Neuronal stem cell (in vitro differentiated cells): ENCODE results near the gene SH3BP4.
A peak's percentile ranks its signal among the peaks of the same experiment; 100 is the strongest.

Source experiments
- DNase-seq: peaks from one replicate; pipeline ENCODE4 v3.0.0-alpha.2; 2013; ENCODE audit warnings: low spot score
- H2AFZ ChIP-seq: one replicate; pipeline ENCODE4 v1.6.1; 2013; ENCODE audit warnings: mild to moderate bottlenecking, low read length, inconsistent platforms
- H2AK5ac ChIP-seq: 2 replicates; pipeline ENCODE4 v1.6.1; 2013; ENCODE audit warnings: low read depth, mild to moderate bottlenecking, inconsistent platforms, low read length, moderate library complexity, mixed read lengths
- H2BK120ac ChIP-seq: 2 replicates; pipeline ENCODE4 v1.6.1; 2013; ENCODE audit warnings: low read depth, mild to moderate bottlenecking, inconsistent platforms, low read length, moderate library complexity, mixed read lengths
- H2BK12ac ChIP-seq: one replicate; pipeline ENCODE4 v1.6.1; 2013; ENCODE audit warnings: low read length, inconsistent platforms
- H2BK15ac ChIP-seq: 2 replicates; pipeline ENCODE4 v1.6.1; 2013; ENCODE audit warnings: mild to moderate bottlenecking, low read length, inconsistent platforms, mixed read lengths
- H2BK5ac ChIP-seq: one replicate; pipeline ENCODE4 v1.6.1; 2013; ENCODE audit warnings: inconsistent platforms, mild to moderate bottlenecking, low read length, moderate library complexity
- H3K14ac ChIP-seq: one replicate; pipeline ENCODE4 v1.6.1; 2013; ENCODE audit warnings: low read length, inconsistent platforms
- H3K18ac ChIP-seq: 2 replicates; pipeline ENCODE4 v1.6.1; 2013; ENCODE audit warnings: low read length, inconsistent platforms
- H3K23ac ChIP-seq: 2 replicates; pipeline ENCODE4 v1.6.1; 2013; ENCODE audit warnings: low read depth, mild to moderate bottlenecking, mixed read lengths, low read length, inconsistent platforms; ENCODE audit not compliant: poor library complexity
- H3K27ac ChIP-seq: replicated peaks from 3 replicates; pipeline ENCODE4 v1.5.1; 2013; ENCODE audit warnings: low read length, inconsistent platforms
- H3K27me3 ChIP-seq, 3 experiments: 2 replicates each; pipeline ENCODE4 v1.6.1; 2013; ENCODE audit warnings: low read length in 3 of 3, mild to moderate bottlenecking in 2 of 3, inconsistent platforms in 1 of 3, low read depth in 1 of 3, mixed read lengths in 1 of 3, moderate library complexity in 1 of 3; ENCODE audit not compliant: control insufficient read depth in 3 of 3, insufficient read depth in 3 of 3
- H3K36me3 ChIP-seq, 2 donors: replicated peaks in 1 of 2; 2 replicates each; pipeline ENCODE4 v1.6.1; 2013; ENCODE audit warnings: low read length in 2 of 2; ENCODE audit not compliant: control insufficient read depth in 2 of 2, insufficient read depth in 2 of 2
- H3K4ac ChIP-seq: 2 replicates; pipeline ENCODE4 v1.6.1; 2013; ENCODE audit warnings: inconsistent platforms, mild to moderate bottlenecking, low read length, moderate library complexity
- H3K4me1 ChIP-seq, 2 donors: 1 replicate in 1 of 2; 2 replicates in 1 of 2; pipeline ENCODE4 v1.6.1; 2013; ENCODE audit warnings: low read length in 2 of 2, low read depth in 1 of 2; ENCODE audit not compliant: control insufficient read depth in 2 of 2, insufficient read depth in 1 of 2
- H3K4me2 ChIP-seq: one replicate; pipeline ENCODE4 v1.6.1; 2013; ENCODE audit warnings: mild to moderate bottlenecking, low read length, inconsistent platforms; ENCODE audit not compliant: insufficient read depth, poor library complexity, severe bottlenecking
- H3K4me3 ChIP-seq, 2 donors: 2 replicates each; pipeline ENCODE4 v1.5.1; 2013; ENCODE audit warnings: low read length in 2 of 2, mild to moderate bottlenecking in 2 of 2, inconsistent platforms in 1 of 2, moderate library complexity in 1 of 2
- H3K79me1 ChIP-seq: one replicate; pipeline ENCODE4 v1.6.1; 2013; ENCODE audit warnings: low read depth, mild to moderate bottlenecking, inconsistent platforms, low read length, moderate library complexity
- H3K9ac ChIP-seq: one replicate; pipeline ENCODE4 v1.6.1; 2013; ENCODE audit warnings: mild to moderate bottlenecking, low read depth, low read length, inconsistent platforms; ENCODE audit not compliant: poor library complexity
- H3K9me3 ChIP-seq, 2 donors: replicated peaks in 1 of 2; 2 replicates each; pipeline versions ENCODE3 to v1.6.1; 2013; ENCODE audit warnings: low read length in 2 of 2, mild to moderate bottlenecking in 2 of 2, inconsistent platforms in 1 of 2, low read depth in 1 of 2, mixed read lengths in 1 of 2, moderate library complexity in 1 of 2; ENCODE audit not compliant: control insufficient read depth in 2 of 2, insufficient read depth in 1 of 2
- H4K8ac ChIP-seq: one replicate; pipeline ENCODE4 v1.6.1; 2013; ENCODE audit warnings: low read depth, mild to moderate bottlenecking, inconsistent platforms, low read length, moderate library complexity
- H4K91ac ChIP-seq: one replicate; pipeline ENCODE4 v1.6.1; 2013; ENCODE audit warnings: low read length, low read depth, mild to moderate bottlenecking, inconsistent platforms; ENCODE audit not compliant: poor library complexity
- WGBS, 2 donors: extraction: QIAGEN DNeasy Blood & Tissue Kit; methylation state at CpG; one replicate each; pipeline ENCODE4 v1.1.7; 2013; ENCODE audit warnings: missing lambda C conversion rate in 2 of 2, mixed read lengths in 1 of 2; ENCODE audit not compliant: insufficient read length in 2 of 2, insufficient replicate concordance in 1 of 2; ENCODE audit errors: extremely low coverage in 2 of 2; 5-methylcytosine and 5-hydroxymethylcytosine counted together

The SH3BP4 gene

GRCh38 chr2:235050980-235051351 is 99.1 kb downstream of the SH3BP4 start:
- no CpG with 5 or more reads among the region's 7 CpGs for WGBS, 2 donors

GRCh38 chr2:235051436-235052260 is 99.8 kb downstream of the SH3BP4 start:
- Histone ChIP-seq H3K9me3 (peaks cover 0 to 4% of the 10 kb centered on the region in 2 donors), H3K14ac (no peak overlapping the region), H2AFZ (no peak overlapping the region), H3K4me2 (no peak overlapping the region), H3K4ac (no peak overlapping the region), H3K27ac (no peak overlapping the region), H2BK120ac (no peak overlapping the region), H3K18ac (no peak overlapping the region), H3K79me1 (peaks cover 12% of the 10 kb centered on the region), H4K8ac (no peak overlapping the region), H2BK5ac (no peak overlapping the region), H2BK12ac (no peak overlapping the region), H3K9ac (no peak overlapping the region), H4K91ac (no peak overlapping the region), H2AK5ac (no peak overlapping the region), H3K23ac (no peak overlapping the region), H3K27me3 (no peaks in the 10 kb centered on the region), H3K4me3 (no peak overlapping the region), H2BK15ac (no peak overlapping the region), H3K36me3 (peaks cover 27 to 95% of the 10 kb centered on the region in 2 donors), H3K4me1 (peaks cover 0 to 20% of the 10 kb centered on the region in 2 donors)
- no CpG with 5 or more reads among the region's 18 CpGs for WGBS, 2 donors
- no peak for DNase-seq

More at GRCh38 chr2:235050980-235051351, 99.1 kb downstream of the SH3BP4 start:
- Histone ChIP-seq H2BK15ac (no peak overlapping the region), H3K4me2 (no peak overlapping the region), H3K4me1 (peaks cover 0 to 20% of the 10 kb centered on the region in 2 donors), H3K79me1 (peaks cover 13% of the 10 kb centered on the region), H3K4ac (no peak overlapping the region), H3K14ac (no peak overlapping the region), H4K8ac (no peak overlapping the region), H3K36me3 (peaks cover 25 to 95% of the 10 kb centered on the region in 2 donors), H3K4me3 (no peak overlapping the region), H4K91ac (no peak overlapping the region), H2AK5ac (no peak overlapping the region), H2BK120ac (no peak overlapping the region), H3K9ac (no peak overlapping the region), H3K9me3 (peaks cover 0 to 3% of the 10 kb centered on the region in 2 donors), H3K23ac (no peak overlapping the region), H3K18ac (no peak overlapping the region), H3K27ac (no peak overlapping the region), H3K27me3 (no peaks in the 10 kb centered on the region), H2BK12ac (no peak overlapping the region), H2BK5ac (no peak overlapping the region), H2AFZ (no peak overlapping the region)
- DNase-seq, result no peak

- WGBS, 2 donors, result no CpG with 5 or more reads among the region's 25 CpGs
These were observed 100.9 kb downstream of the SH3BP4 start for GRCh38 chr2:235052514-235053354.

GRCh38 chr2:235053651-235054050 is 101.8 kb downstream of the SH3BP4 start:
- H2AK5ac ChIP-seq, result no peak overlapping the region
- H3K79me1 ChIP-seq, result peaks cover 10% of the 10 kb centered on the region
- H3K23ac ChIP-seq, result no peak overlapping the region
- peaks cover 0 to 21% of the 10 kb centered on the region in 2 donors for H3K4me1 ChIP-seq
- H3K27me3 ChIP-seq, result no peaks in the 10 kb centered on the region
- no peak overlapping the region for H3K27ac ChIP-seq
- no peak overlapping the region for H4K8ac ChIP-seq
- no peak overlapping the region for H2AFZ ChIP-seq
- H2BK5ac ChIP-seq, result no peak overlapping the region
- H3K36me3 ChIP-seq, result peaks cover 22 to 79% of the 10 kb centered on the region in 2 donors
- no peak overlapping the region for H2BK120ac ChIP-seq
- no peak for DNase-seq
- H2BK15ac ChIP-seq, result no peak overlapping the region
- peak overlapping the region; percentile 51 for H3K14ac ChIP-seq
- peak overlapping the region; percentile 59 for H2BK12ac ChIP-seq
- no peak overlapping the region for H3K4ac ChIP-seq
- H4K91ac ChIP-seq, result no peak overlapping the region
- H3K9ac ChIP-seq, result no peak overlapping the region
- no peak overlapping the region for H3K4me2 ChIP-seq
- no peak overlapping the region for H3K4me3 ChIP-seq
- peak overlapping the region; percentile 40 for H3K18ac ChIP-seq
- WGBS, 2 donors, result no CpG with 5 or more reads among the region's 16 CpGs
- H3K9me3 ChIP-seq, result peaks cover 0 to 7% of the 10 kb centered on the region in 2 donors

More at GRCh38 chr2:235052514-235053354, 100.9 kb downstream of the SH3BP4 start:
- Histone ChIP-seq H2AFZ (no peak overlapping the region), H3K79me1 (peaks cover 10% of the 10 kb centered on the region), H2BK5ac (no peak overlapping the region), H3K36me3 (peaks cover 24 to 88% of the 10 kb centered on the region in 2 donors), H3K18ac (peak overlapping the region; percentile 30), H2BK120ac (no peak overlapping the region), H2AK5ac (no peak overlapping the region), H3K4me2 (no peak overlapping the region), H4K91ac (no peak overlapping the region), H3K4me1 (peaks cover 0 to 20% of the 10 kb centered on the region in 2 donors), H2BK12ac (no peak overlapping the region), H2BK15ac (no peak overlapping the region), H3K27ac (no peak overlapping the region), H3K4me3 (no peak overlapping the region), H3K4ac (no peak overlapping the region), H3K27me3 (no peaks in the 10 kb centered on the region), H4K8ac (no peak overlapping the region), H3K9me3 (peaks cover 0 to 7% of the 10 kb centered on the region in 2 donors), H3K23ac (peak overlapping the region; percentile 5), H3K9ac (peak overlapping the region; percentile 17), H3K14ac (no peak overlapping the region)
- DNase-seq, result no peak
